B cell (primary cell): ENCODE measurements around the gene RAD51B. TPM values are rescaled to one million over a fixed set of nuclear protein-coding genes. Genes with fewer than 3 reads are reported as not detected.

Experiments used
- ATAC-seq: fragments of 200-7000 bp; cut with Tn5 transposase; one replicate; pipeline ENCODE4 v1.10.0; 2021; ENCODE audit warnings: low read depth, mild to moderate bottlenecking, moderate number of reproducible peaks, moderate library complexity
- CTCF ChIA-PET: fragments of 350-600 bp; sonication (Branson Sonifier 250); formaldehyde crosslinking; loops from one replicate; lab custom pipeline; 2021; ENCODE audit warnings: antibody characterized with exemption, inconsistent platforms; lab: Charles Lee
- POLR2A ChIA-PET: fragments of 350-600 bp; sonication (Branson Sonifier 250); formaldehyde crosslinking; loops from one replicate; lab custom pipeline; 2021; ENCODE audit warnings: antibody characterized with exemption; lab: Charles Lee
- DNase-seq: peaks from one replicate; pipeline ENCODE4 v3.0.0; 2013
- H2AFZ ChIP-seq: 2 replicates; pipeline ENCODE4 v1.6.1; 2012; ENCODE audit warnings: mild to moderate bottlenecking, low read depth, low read length; ENCODE audit not compliant: insufficient read depth, poor library complexity, severe bottlenecking
- H3K27ac ChIP-seq, 2 donors: 1 replicate in 1 of 2; 2 replicates in 1 of 2; pipeline ENCODE4 v1.5.1; 2012 to 2013; ENCODE audit warnings: low read length in 2 of 2, mild to moderate bottlenecking in 2 of 2, moderate library complexity in 1 of 2
- H3K27me3 ChIP-seq, 4 experiments: fragments of 200-600 bp in 1 of 4; sonication (generic) in 1 of 4; replicated peaks in 1 of 4; 1 replicate in 2 of 4; 2 replicates in 2 of 4; pipeline versions ENCODE4 v1.6.1 to v1.7.0; 2013 to 2016; ENCODE audit warnings: low read length in 3 of 4, mild to moderate bottlenecking in 2 of 4, mixed read lengths in 1 of 4, moderate library complexity in 1 of 4; ENCODE audit not compliant: insufficient read depth in 4 of 4, control insufficient read depth in 3 of 4; ENCODE audit errors: control extremely low read depth in 1 of 4
- H3K36me3 ChIP-seq, 2 experiments: replicated peaks in 1 of 2; 1 replicate in 1 of 2; 2 replicates in 1 of 2; pipeline versions ENCODE4 v1.6.1 to v1.7.1; 2013; ENCODE audit warnings: low read length in 1 of 2; ENCODE audit not compliant: insufficient read depth in 2 of 2, control insufficient read depth in 1 of 2; ENCODE audit errors: control extremely low read depth in 1 of 2, extremely low read depth in 1 of 2
- H3K4me1 ChIP-seq, 2 donors: fragments of 200-600 bp in 1 of 2; sonication (generic) in 1 of 2; 1 replicate in 1 of 2; 2 replicates in 1 of 2; pipeline versions ENCODE4 v1.5.1 to v1.6.1; 2013 to 2017; ENCODE audit warnings: low read length in 2 of 2; ENCODE audit not compliant: control insufficient read depth in 2 of 2, insufficient read depth in 2 of 2
- H3K4me2 ChIP-seq: replicated peaks from 2 replicates; pipeline ENCODE3; 2012; ENCODE audit warnings: mild to moderate bottlenecking, low read depth, low read length; ENCODE audit not compliant: poor library complexity, severe bottlenecking
- H3K4me3 ChIP-seq, 5 experiments: fragments of 200-600 bp in 1 of 5; sonication (generic) in 1 of 5; 1 replicate in 3 of 5; 2 replicates in 2 of 5; pipeline versions ENCODE4 v1.5.1 to v1.7.0; 2011 to 2016; ENCODE audit warnings: low read length in 4 of 5, mild to moderate bottlenecking in 4 of 5, low read depth in 2 of 5, control low read depth in 1 of 5, moderate library complexity in 1 of 5; ENCODE audit not compliant: insufficient read depth in 1 of 5; ENCODE audit errors: control extremely low read depth in 1 of 5, extremely low read depth in 1 of 5
- H3K79me2 ChIP-seq: fragments of 200-600 bp; sonication (generic); one replicate; pipeline ENCODE4 v1.6.0; 2016; ENCODE audit warnings: low read length; ENCODE audit not compliant: control insufficient read depth, insufficient read depth
- H3K9ac ChIP-seq: fragments of 200-600 bp; sonication (generic); 2 replicates; pipeline ENCODE4 v1.6.1; 2017; ENCODE audit warnings: mild to moderate bottlenecking, low read length, moderate library complexity
- H3K9me3 ChIP-seq, 3 donors: one replicate each; pipeline versions ENCODE4 v1.6.1 to v1.7.1; 2013; ENCODE audit warnings: low read length in 2 of 3; ENCODE audit not compliant: control insufficient read depth in 2 of 3, insufficient read depth in 1 of 3; ENCODE audit errors: control extremely low read depth in 1 of 3
- H4K20me1 ChIP-seq: 2 replicates; pipeline ENCODE4 v1.6.0; 2012; ENCODE audit warnings: mild to moderate bottlenecking, low read length; ENCODE audit not compliant: insufficient read depth, control insufficient read depth, poor library complexity, severe bottlenecking
- H3K27ac Mint-ChIP-seq: one replicate; pipeline ENCODE4 v1.8.0; 2021; ENCODE audit warnings: mixed read lengths
- H3K27me3 Mint-ChIP-seq: one replicate; pipeline ENCODE4 v1.8.0; 2021; ENCODE audit warnings: mixed read lengths
- H3K4me1 Mint-ChIP-seq: one replicate; pipeline ENCODE4 v1.8.0; 2021; ENCODE audit warnings: mixed read lengths
- H3K4me3 Mint-ChIP-seq: one replicate; pipeline ENCODE4 v1.8.0; 2021; ENCODE audit warnings: mixed read lengths
- H3K9me3 Mint-ChIP-seq: one replicate; pipeline ENCODE4 v1.8.0; 2022; ENCODE audit warnings: mixed read lengths; ENCODE audit not compliant: insufficient read depth
- CTCF ChIP-seq: fragments of 200-600 bp; IDR thresholded peaks from one replicate; pipeline ENCODE4 v1.8.0; 2022; ENCODE audit warnings: antibody characterized with exemption, mild to moderate bottlenecking
- EZH2 ChIP-seq: IDR thresholded peaks from 2 replicates; pipeline ENCODE4 v1.6.1; 2012; ENCODE audit warnings: borderline replicate concordance, low read depth, mild to moderate bottlenecking, moderate library complexity, low read length; ENCODE audit not compliant: insufficient read depth, poor library complexity, severe bottlenecking
- WGBS: methylation state at CpG from one replicate; pipeline ENCODE4 v1.1.5; 2013; ENCODE audit warnings: missing lambda C conversion rate; ENCODE audit not compliant: insufficient coverage; 5-methylcytosine and 5-hydroxymethylcytosine counted together
- intact Hi-C: fragments of 100-400 bp; cut with micrococcal nuclease; formaldehyde crosslinking; loops from one replicate; pipeline ENCODE4 v1.10.0; 2022
- polyA plus RNA-seq: library from polyadenylated mRNA; depleted of rRNA; stranded (reverse); fragments of >200 nt; gene quantifications from 2 replicates; pipeline ENCODE4 v1.2.3, GENCODE V29; 2012
- total RNA-seq, 2 donors: library from RNA; stranded (reverse); fragments of 120-200 nt in 1 of 2; gene quantifications; 1 replicate in 1 of 2; 2 replicates in 1 of 2; pipeline versions ENCODE4 v1.2.3 to v1.2.4, GENCODE V29; 2013 to 2022

Gene RAD51B
- total and polyA plus RNA-seq, 2 donors (not counting 1 experiment from before 2014, with no cell fraction given), result 6.5 to 60.6 TPM

GRCh38 chr14:68216079-68216478 lies 396.5 kb downstream of the RAD51B start:
- H3K27ac Mint-ChIP-seq, result peak overlapping the region; percentile 75
- ChIA-PET POLR2A (no interaction called here), CTCF (no interaction called here)
- H3K4me1 ChIP-seq, result peaks cover 17 to 21% of the 10 kb centered on the region in 2 donors
- H3K27me3 ChIP-seq, result no peaks in the 10 kb centered on the region
- H3K9me3 Mint-ChIP-seq, result no peaks in the 10 kb centered on the region
- no peaks in the 10 kb centered on the region for H4K20me1 ChIP-seq
- no CpG with 5 or more reads among the region's 3 CpGs for WGBS
- H2AFZ ChIP-seq, result no peak overlapping the region
- H3K27me3 Mint-ChIP-seq, result no peaks in the 10 kb centered on the region
- no peak overlapping the region for H3K4me3 Mint-ChIP-seq
- intact Hi-C loops, result loop anchor here (10.0 kb wide), 1 partner anchor 271 kb away; no protein-coding TSS in a partner anchor
- no peak overlapping the region for H3K4me3 ChIP-seq
- H3K79me2 ChIP-seq, result no peaks in the 10 kb centered on the region
- no peak overlapping the region for H3K9ac ChIP-seq
- peaks cover 27% of the 10 kb centered on the region for H3K4me1 Mint-ChIP-seq
- TF ChIP-seq CTCF (no peak), EZH2 (no peak)
- H3K27ac ChIP-seq, result peak overlapping the region; percentile 16 to 54
- no peaks in the 10 kb centered on the region for H3K9me3 ChIP-seq
- no peak for ATAC-seq
- H3K36me3 ChIP-seq, result no peaks in the 10 kb centered on the region
- no peak for DNase-seq
- peak overlapping the region; percentile 31 for H3K4me2 ChIP-seq

GRCh38 chr14:68216957-68217356 lies 397.4 kb downstream of the RAD51B start:
- Histone ChIP-seq H4K20me1 (no peaks in the 10 kb centered on the region), H3K27ac (no peak overlapping the region), H3K27me3 (no peaks in the 10 kb centered on the region), H3K9ac (no peak overlapping the region), H3K4me3 (no peak overlapping the region), H3K4me2 (no peak overlapping the region), H3K79me2 (no peaks in the 10 kb centered on the region), H3K36me3 (no peaks in the 10 kb centered on the region), H3K9me3 (no peaks in the 10 kb centered on the region), H3K4me1 (peaks cover 11 to 15% of the 10 kb centered on the region in 2 donors), H2AFZ (no peak overlapping the region)
- ATAC-seq, result no peak
- Mint-ChIP-seq H3K27me3 (no peaks in the 10 kb centered on the region), H3K4me3 (no peak overlapping the region), H3K9me3 (peaks cover 3% of the 10 kb centered on the region), H3K4me1 (peaks cover 20% of the 10 kb centered on the region), H3K27ac (no peak overlapping the region)
- TF ChIP-seq CTCF, result no peak
- TF ChIP-seq EZH2, result no peak
- WGBS, result no CpG with 5 or more reads among the region's 3 CpGs
- ChIA-PET CTCF (interaction anchor here (0.6 kb wide), 1 partner anchor 273 kb away, joined by 3 read pairs; no protein-coding TSS in a partner anchor), POLR2A (no interaction called here)
- no peak for DNase-seq
- intact Hi-C loops, result loop anchor here (10.0 kb wide), 1 partner anchor 272 kb away; no protein-coding TSS in a partner anchor
